Transverse colon (tissue), 4 donors: ENCODE measurements around the gene CCDC148. TPM values are rescaled to one million over a fixed set of nuclear protein-coding genes. Genes with fewer than 3 reads are reported as not detected.

Experiments
- DNase-seq: peaks from one replicate; pipeline ENCODE4 v3.0.0-alpha.2; 2019
- H3K27ac ChIP-seq, 4 donors: fragments of 200-600 bp; sonication (generic); 2 replicates each; pipeline ENCODE4 v1.5.1; 2016 to 2018; ENCODE audit warnings: inconsistent platforms in 4 of 4
- H3K27me3 ChIP-seq: fragments of 200-600 bp; sonication (generic); 2 replicates; pipeline ENCODE4 v1.5.1; 2017; ENCODE audit warnings: inconsistent platforms
- H3K36me3 ChIP-seq, 4 donors: fragments of 200-600 bp; sonication (generic); 2 replicates each; pipeline ENCODE4 v1.5.1; 2017 to 2019; ENCODE audit warnings: inconsistent platforms in 4 of 4
- H3K4me1 ChIP-seq, 4 donors: fragments of 200-600 bp; sonication (generic); 2 replicates each; pipeline ENCODE4 v1.5.1; 2017 to 2020; ENCODE audit warnings: inconsistent platforms in 4 of 4
- H3K4me3 ChIP-seq, 4 donors: fragments of 200-600 bp; sonication (generic); 1 replicate in 1 of 4; 2 replicates in 3 of 4; pipeline versions ENCODE4 v1.5.1 to v1.6.1; 2017 to 2019; ENCODE audit warnings: inconsistent platforms in 4 of 4
- H3K9me3 ChIP-seq, 2 donors: fragments of 200-600 bp; sonication (generic); 2 replicates each; pipeline ENCODE4 v1.5.1; 2017 to 2019; ENCODE audit warnings: inconsistent platforms in 2 of 2
- CTCF ChIP-seq, 5 experiments: fragments of 200-600 bp in 3 of 5; fragments of 450-650 bp in 2 of 5; sonication (generic) in 3 of 5; IDR thresholded peaks; 1 replicate in 2 of 5; 2 replicates in 3 of 5; pipeline ENCODE4 v1.5.1; 2016 to 2017; ENCODE audit warnings: antibody characterized with exemption in 5 of 5, inconsistent platforms in 3 of 5, mild to moderate bottlenecking in 2 of 5, moderate library complexity in 1 of 5
- EP300 ChIP-seq: sonication (generic); formaldehyde crosslinking; IDR thresholded peaks from one replicate; pipeline ENCODE4 v1.6.1; 2017; ENCODE audit warnings: antibody characterized with exemption, low read depth
- POLR2A ChIP-seq: fragments of 450-650 bp; IDR thresholded peaks from one replicate; pipeline ENCODE4 v1.6.1; 2016; ENCODE audit warnings: antibody characterized with exemption, mild to moderate bottlenecking, moderate library complexity
- POLR2AphosphoS5 ChIP-seq, 3 donors: sonication (generic); formaldehyde crosslinking; IDR thresholded peaks; one replicate each; pipeline ENCODE4 v1.6.1; 2016; ENCODE audit warnings: antibody characterized with exemption in 3 of 3
- WGBS, 2 donors: methylation state at CpG; one replicate each; pipeline ENCODE4 v1.1.5; 2018; ENCODE audit warnings: low coverage in 1 of 2; 5-methylcytosine and 5-hydroxymethylcytosine counted together
- in situ Hi-C, 4 donors: fragments of 200-750 bp; cut with MboI; loops; one replicate each; pipeline versions ENCODE4 v1.15.0 to v1.15.1; 2017; ENCODE audit warnings: low sequenced_read_pairs in 3 of 4, low pct_ligation_motif_present in 1 of 4, low pct_unique_long_range_greater_than_20kb in 1 of 4
- intact Hi-C: fragments of 100-400 bp; cut with DNase I; formaldehyde crosslinking; loops from one replicate; pipeline ENCODE4 v1.15.1; 2023; ENCODE audit warnings: low total_unique reads
- total RNA-seq, 4 donors: library from RNA; depleted of rRNA; stranded (reverse); fragments of >200 nt; gene quantifications; one replicate each; pipeline ENCODE4 v1.1.0, GENCODE V29; 2016

CCDC148 gene
- total RNA-seq, 4 donors from 2014 or later, result 0.48 TPM; not detected in 3

- WGBS, 2 donors, result 62% methylated on average over 3 of the region's 3 CpGs
- Histone ChIP-seq H3K9me3 (no peaks in the 10 kb centered on the region), H3K36me3 (no peaks in the 10 kb centered on the region), H3K27me3 (no peaks in the 10 kb centered on the region), H3K4me1 (no peaks in the 10 kb centered on the region), H3K4me3 (no peak overlapping the region), H3K27ac (no peak overlapping the region)
- intact Hi-C loops, result loop anchor here (2.0 kb wide), 1 partner anchor 39 kb away; no protein-coding TSS in a partner anchor
- TF ChIP-seq POLR2A, result no peak
- TF ChIP-seq POLR2AphosphoS5 (IDR thresholded peaks at IDR 0.05), result no peak
- no peak for TF ChIP-seq CTCF (IDR thresholded peaks at IDR 0.05)
- no peak for TF ChIP-seq EP300
- no peak for DNase-seq
- in situ Hi-C loops, result no loop called here
Observed at GRCh38 chr2:158143703-158144360, 312.7 kb downstream of the CCDC148 start.

DNA sequence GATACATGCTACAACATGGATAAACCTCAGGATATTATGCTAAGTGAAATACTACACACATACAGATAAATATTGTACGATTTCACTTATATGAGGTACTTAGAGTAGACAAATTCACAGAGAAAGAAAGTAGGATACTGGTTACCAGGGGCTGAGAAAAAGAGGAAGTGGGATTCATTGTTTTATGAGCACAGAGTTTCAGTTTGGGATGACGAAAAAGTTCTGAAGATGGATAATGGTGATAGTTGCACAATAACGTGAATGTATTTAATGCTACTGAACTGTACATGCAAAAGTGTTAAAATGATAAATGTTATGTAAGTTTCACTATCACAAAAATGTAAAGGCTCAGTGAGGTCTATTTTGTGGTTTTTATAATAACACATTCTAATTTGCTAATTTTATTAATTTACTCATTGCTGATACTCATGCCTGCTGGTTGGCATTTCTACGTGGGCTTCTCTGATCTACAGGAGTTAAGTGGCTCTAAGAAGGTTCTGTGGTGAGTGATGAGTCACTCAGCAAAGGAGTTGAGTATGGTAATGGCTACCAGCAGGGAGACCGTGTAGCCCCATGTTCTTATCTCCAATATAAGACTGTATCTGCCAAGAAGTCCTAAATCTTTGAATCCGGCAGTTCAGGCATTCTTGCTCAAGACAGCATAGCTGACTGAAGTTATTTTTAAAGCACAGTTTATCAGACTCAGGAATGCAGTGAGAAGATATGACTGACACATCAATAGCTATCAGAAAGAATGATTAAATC is 313.8 kb downstream of the CCDC148 start:
- WGBS, 2 donors, result 70 to 74% methylated on average over 6 of the region's 6 CpGs
- no peaks in the 10 kb centered on the region for H3K9me3 ChIP-seq
- intact Hi-C loops, result loop anchor here (2.0 kb wide), 1 partner anchor 38 kb away; no protein-coding TSS in a partner anchor
- DNase-seq, result no peak
- no peaks in the 10 kb centered on the region for H3K36me3 ChIP-seq
- H3K27ac ChIP-seq, result no peak overlapping the region
- no peak overlapping the region for H3K4me3 ChIP-seq
- H3K4me1 ChIP-seq, result no peaks in the 10 kb centered on the region
- in situ Hi-C loops, result no loop called here
- no peak for TF ChIP-seq EP300
- TF ChIP-seq POLR2A, result no peak
- no peak for TF ChIP-seq POLR2AphosphoS5 (IDR thresholded peaks at IDR 0.05)
- TF ChIP-seq CTCF (IDR thresholded peaks at IDR 0.05), result no peak
- no peaks in the 10 kb centered on the region for H3K27me3 ChIP-seq

- no peaks in the 10 kb centered on the region for H3K4me1 ChIP-seq
- no peaks in the 10 kb centered on the region for H3K9me3 ChIP-seq
- no peaks in the 10 kb centered on the region for H3K36me3 ChIP-seq
- no peak for DNase-seq
- no peak overlapping the region for H3K4me3 ChIP-seq
- no peak overlapping the region for H3K27ac ChIP-seq
- TF ChIP-seq POLR2AphosphoS5 (IDR thresholded peaks at IDR 0.05) (no peak), CTCF (IDR thresholded peaks at IDR 0.05) (no peak), EP300 (no peak), POLR2A (no peak)
- intact Hi-C loops (loop anchor here (2.0 kb wide), 1 partner anchor 37 kb away; no protein-coding TSS in a partner anchor), in situ Hi-C loops (no loop called here)
- H3K27me3 ChIP-seq, result no peaks in the 10 kb centered on the region
- WGBS, 2 donors, result 82 to 86% methylated on average over 3 of the region's 3 CpGs
Observed at GRCh38 chr2:158142165-158142564, 314.4 kb downstream of the CCDC148 start.

- no peaks in the 10 kb centered on the region for H3K9me3 ChIP-seq
- H3K4me1 ChIP-seq, result no peaks in the 10 kb centered on the region
- no peaks in the 10 kb centered on the region for H3K27me3 ChIP-seq
- in situ Hi-C loops, result no loop called here
- no peak for TF ChIP-seq CTCF (IDR thresholded peaks at IDR 0.05)
- TF ChIP-seq EP300, result no peak
- TF ChIP-seq POLR2AphosphoS5 (IDR thresholded peaks at IDR 0.05), result no peak
- no peak for TF ChIP-seq POLR2A
- H3K27ac ChIP-seq, result no peak overlapping the region
- 90 to 100% methylated on average over 1 of the region's 1 CpG for WGBS, 2 donors
- DNase-seq, result no peak
- intact Hi-C loops, result no loop called here
- no peaks in the 10 kb centered on the region for H3K36me3 ChIP-seq
- no peak overlapping the region for H3K4me3 ChIP-seq
Observed at GRCh38 chr2:158140201-158140600, 316.4 kb downstream of the CCDC148 start.
